Endothelial cell (in vitro differentiated cells): ENCODE data around the gene PLEKHA6. TPM values are rescaled to one million over a fixed set of nuclear protein-coding genes. Genes with fewer than 3 reads are reported as not detected.

Experiments used
- DNase-seq: peaks from one replicate; pipeline ENCODE4 v3.0.0; 2021; ENCODE audit warnings: low spot score
- H3K27ac Mint-ChIP-seq: one replicate; pipeline ENCODE4 v1.8.0; 2021; ENCODE audit warnings: mixed read lengths, inconsistent platforms; ENCODE audit not compliant: unreplicated experiment
- H3K27me3 Mint-ChIP-seq: one replicate; pipeline ENCODE4 v1.8.0; 2021; ENCODE audit warnings: mild to moderate bottlenecking, moderate library complexity, mixed read lengths, inconsistent platforms; ENCODE audit not compliant: unreplicated experiment
- H3K36me3 Mint-ChIP-seq: one replicate; pipeline ENCODE4 v1.8.0; 2021; ENCODE audit warnings: mild to moderate bottlenecking, low read depth, mixed read lengths, inconsistent platforms; ENCODE audit not compliant: unreplicated experiment
- H3K4me1 Mint-ChIP-seq: one replicate; pipeline ENCODE4 v1.8.0; 2021; ENCODE audit warnings: mild to moderate bottlenecking, mixed read lengths, inconsistent platforms; ENCODE audit not compliant: unreplicated experiment
- H3K4me3 Mint-ChIP-seq: one replicate; pipeline ENCODE4 v1.8.0; 2021; ENCODE audit warnings: mild to moderate bottlenecking, mixed read lengths, inconsistent platforms; ENCODE audit not compliant: unreplicated experiment
- H3K9me3 Mint-ChIP-seq: one replicate; pipeline ENCODE4 v1.8.0; 2021; ENCODE audit warnings: mixed read lengths, inconsistent platforms; ENCODE audit not compliant: unreplicated experiment
- total RNA-seq: library from RNA; stranded (reverse); fragmentation: NEBNext Ultra II Directional; extraction: Animal tissue kit (Norgen Biotek cat#: 25700); gene quantifications from one replicate; pipeline ENCODE4 v1.2.1, GENCODE V29; 2021; ENCODE audit not compliant: unreplicated experiment
- TF ChIP-seq, protein P1 (sequence below): fragments of 200-600 bp; sonication (generic); IDR thresholded peaks from one replicate; pipeline ENCODE4 v1.5.0; 2021; ENCODE audit warnings: antibody characterized with exemption; ENCODE audit not compliant: unreplicated experiment

The PLEKHA6 gene
- total RNA-seq, 1 donor from 2014 or later = 3.7 TPM

GRCh38 chr1:204267191-204267601, 92.5 kb downstream of the PLEKHA6 start:
- Mint-ChIP-seq H3K36me3 (no peaks in the 10 kb centered on the region), H3K4me3 (no peak overlapping the region), H3K27me3 (peaks cover 3% of the 10 kb centered on the region), H3K27ac (no peak overlapping the region), H3K9me3 (no peaks in the 10 kb centered on the region), H3K4me1 (no peaks in the 10 kb centered on the region)
- DNase-seq = no peak
- TF ChIP-seq, protein P1, sequence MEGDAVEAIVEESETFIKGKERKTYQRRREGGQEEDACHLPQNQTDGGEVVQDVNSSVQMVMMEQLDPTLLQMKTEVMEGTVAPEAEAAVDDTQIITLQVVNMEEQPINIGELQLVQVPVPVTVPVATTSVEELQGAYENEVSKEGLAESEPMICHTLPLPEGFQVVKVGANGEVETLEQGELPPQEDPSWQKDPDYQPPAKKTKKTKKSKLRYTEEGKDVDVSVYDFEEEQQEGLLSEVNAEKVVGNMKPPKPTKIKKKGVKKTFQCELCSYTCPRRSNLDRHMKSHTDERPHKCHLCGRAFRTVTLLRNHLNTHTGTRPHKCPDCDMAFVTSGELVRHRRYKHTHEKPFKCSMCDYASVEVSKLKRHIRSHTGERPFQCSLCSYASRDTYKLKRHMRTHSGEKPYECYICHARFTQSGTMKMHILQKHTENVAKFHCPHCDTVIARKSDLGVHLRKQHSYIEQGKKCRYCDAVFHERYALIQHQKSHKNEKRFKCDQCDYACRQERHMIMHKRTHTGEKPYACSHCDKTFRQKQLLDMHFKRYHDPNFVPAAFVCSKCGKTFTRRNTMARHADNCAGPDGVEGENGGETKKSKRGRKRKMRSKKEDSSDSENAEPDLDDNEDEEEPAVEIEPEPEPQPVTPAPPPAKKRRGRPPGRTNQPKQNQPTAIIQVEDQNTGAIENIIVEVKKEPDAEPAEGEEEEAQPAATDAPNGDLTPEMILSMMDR = no peak

- peaks cover 3% of the 10 kb centered on the region for H3K36me3 Mint-ChIP-seq
- no peaks in the 10 kb centered on the region for H3K9me3 Mint-ChIP-seq
- H3K4me1 Mint-ChIP-seq = peaks cover 3% of the 10 kb centered on the region
- H3K27ac Mint-ChIP-seq = no peak overlapping the region
- TF ChIP-seq, protein P1 = no peak
- H3K4me3 Mint-ChIP-seq = no peak overlapping the region
- no peak for DNase-seq
- peaks cover 3% of the 10 kb centered on the region for H3K27me3 Mint-ChIP-seq
These were observed 93.2 kb downstream of the PLEKHA6 start for GRCh38 chr1:204266504-204267034.

DNA sequence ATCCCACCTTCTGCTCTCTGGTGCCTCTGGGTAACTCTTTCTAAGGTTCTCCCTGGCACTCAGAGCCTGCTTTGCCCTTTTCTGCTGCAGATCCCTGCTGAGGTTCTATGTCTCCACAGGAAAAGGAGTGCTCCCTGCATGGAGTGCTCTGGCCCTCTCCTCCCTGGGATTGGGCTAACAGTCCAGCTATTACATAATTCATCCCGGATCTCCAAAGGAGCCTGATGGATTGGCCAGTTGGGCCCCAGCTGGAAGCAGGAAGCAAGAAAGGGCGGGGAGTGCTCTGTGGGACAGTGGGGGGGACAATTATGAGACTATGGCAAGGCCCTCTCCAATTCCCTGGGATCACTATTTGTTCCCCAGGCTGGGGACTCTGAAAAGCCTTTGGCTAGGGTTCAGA, 94.1 kb downstream of the PLEKHA6 start:
- Mint-ChIP-seq H3K36me3 (peaks cover 3% of the 10 kb centered on the region), H3K4me3 (no peak overlapping the region)

DNA sequence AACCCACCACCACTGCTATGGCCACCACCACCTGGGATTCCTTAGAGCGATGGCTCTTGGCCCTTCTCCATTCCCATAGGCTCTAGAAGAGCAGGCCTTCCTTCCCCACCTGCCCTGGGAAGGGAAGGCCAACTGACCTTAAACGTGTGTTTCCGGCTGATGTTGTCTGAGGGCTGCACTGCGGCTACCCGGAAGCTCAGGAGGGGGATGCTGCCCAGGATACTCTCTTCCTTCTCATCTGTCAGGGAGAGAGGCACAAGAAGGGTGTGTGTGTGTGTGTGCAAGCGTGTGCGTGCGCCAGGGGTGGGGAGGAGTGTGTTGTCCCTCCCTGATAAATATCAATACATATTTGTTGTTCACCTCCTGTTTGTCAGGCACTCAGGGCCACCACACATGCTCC, 94.9 kb downstream of the PLEKHA6 start:
- Mint-ChIP-seq H3K4me1 (peaks cover 3% of the 10 kb centered on the region), H3K36me3 (peaks cover 3% of the 10 kb centered on the region), H3K9me3 (no peaks in the 10 kb centered on the region), H3K4me3 (no peak overlapping the region), H3K27me3 (peaks cover 3% of the 10 kb centered on the region), H3K27ac (no peak overlapping the region)
- DNase-seq = no peak
- TF ChIP-seq, protein P1 = no peak

More for the DNA sequence above, 94.1 kb downstream of the PLEKHA6 start:
- peaks cover 3% of the 10 kb centered on the region for H3K4me1 Mint-ChIP-seq
- no peak for DNase-seq
- TF ChIP-seq, protein P1 = no peak
- peaks cover 3% of the 10 kb centered on the region for H3K27me3 Mint-ChIP-seq
- H3K27ac Mint-ChIP-seq = no peak overlapping the region
- H3K9me3 Mint-ChIP-seq = no peaks in the 10 kb centered on the region

DNA sequence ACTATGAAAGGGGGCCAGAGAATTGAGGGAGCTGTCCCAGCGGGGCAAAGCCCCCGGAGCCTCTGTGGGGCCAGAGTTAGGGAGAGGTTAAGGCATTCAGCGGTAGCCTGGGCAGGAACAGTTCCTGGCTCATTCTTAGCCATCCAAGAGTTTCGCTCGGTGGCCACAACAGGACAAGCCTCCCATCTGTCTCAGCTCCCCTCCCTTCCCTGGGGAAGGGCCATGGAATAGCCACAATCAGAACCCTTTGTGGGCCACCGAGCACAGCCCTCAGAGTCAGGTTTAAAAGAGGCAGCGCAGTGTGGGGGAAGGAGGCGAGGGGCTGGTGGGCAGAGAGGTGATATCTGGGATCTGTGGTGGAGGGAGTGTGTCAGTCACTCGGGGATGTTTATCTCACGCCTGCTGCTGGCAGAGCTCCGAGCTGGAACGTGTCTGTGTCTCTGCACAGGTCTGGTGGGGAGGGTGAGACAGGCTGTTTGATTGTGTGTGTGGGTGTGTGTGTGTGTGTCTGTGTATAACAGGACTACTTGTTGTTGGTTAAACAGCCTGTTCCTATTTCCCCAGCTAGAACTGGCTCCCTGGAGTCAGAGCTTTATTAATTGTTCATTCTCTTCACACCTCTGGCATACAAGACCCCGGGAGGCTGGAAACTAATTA, 96.3 kb downstream of the PLEKHA6 start:
- H3K36me3 Mint-ChIP-seq = peaks cover 3% of the 10 kb centered on the region
- no peak overlapping the region for H3K4me3 Mint-ChIP-seq
- DNase-seq = no peak
- no peaks in the 10 kb centered on the region for H3K9me3 Mint-ChIP-seq
- H3K4me1 Mint-ChIP-seq = peaks cover 3% of the 10 kb centered on the region
- TF ChIP-seq, protein P1 = no peak
- peaks cover 4% of the 10 kb centered on the region for H3K27me3 Mint-ChIP-seq
- H3K27ac Mint-ChIP-seq = no peak overlapping the region
